Upper lobe of left lung (tissue), 6 donors: ENCODE data around the gene SCAMP3. TPM values are rescaled to one million over a fixed set of nuclear protein-coding genes. Genes with fewer than 3 reads are reported as not detected.

ENCODE experiments used
- ATAC-seq, 2 donors: fragments of 200-7000 bp; cut with Tn5 transposase; one replicate each; pipeline ENCODE4 v1.9.1; 2022; ENCODE audit warnings: mild to moderate bottlenecking in 2 of 2, moderate library complexity in 2 of 2; ENCODE audit not compliant: low FRiP score in 2 of 2
- DNase-seq, 2 donors: peaks; one replicate each; pipeline ENCODE4 v3.0.0-alpha.2; 2019 to 2020
- H3K27ac ChIP-seq, 4 donors: fragments of 200-600 bp; sonication (generic); one replicate each; pipeline ENCODE4 v1.5.1; 2016 to 2019
- H3K27me3 ChIP-seq, 4 donors: fragments of 200-600 bp; sonication (generic); one replicate each; pipeline ENCODE4 v1.5.1; 2017 to 2019
- H3K36me3 ChIP-seq, 4 donors: fragments of 200-600 bp; sonication (generic); one replicate each; pipeline ENCODE4 v1.5.1; 2016 to 2019
- H3K4me1 ChIP-seq, 4 donors: fragments of 200-600 bp; sonication (generic); one replicate each; pipeline ENCODE4 v1.5.1; 2018 to 2019
- H3K4me3 ChIP-seq, 4 donors: fragments of 200-600 bp; sonication (generic); one replicate each; pipeline ENCODE4 v1.5.1; 2017 to 2019; ENCODE audit warnings: mild to moderate bottlenecking in 2 of 4, moderate library complexity in 1 of 4
- H3K9me3 ChIP-seq, 4 donors: fragments of 200-600 bp; sonication (generic); one replicate each; pipeline ENCODE4 v1.5.1; 2018 to 2019
- CTCF ChIP-seq, 6 experiments: fragments of 450-650 bp in 4 of 6; fragments of 200-600 bp in 2 of 6; sonication (generic) in 2 of 6; IDR thresholded peaks; one replicate each; pipeline ENCODE4 v1.5.1; 2016 to 2019; ENCODE audit warnings: antibody characterized with exemption in 6 of 6
- POLR2A ChIP-seq, 4 donors: fragments of 450-650 bp; IDR thresholded peaks; one replicate each; pipeline ENCODE4 v1.5.1; 2016 to 2017; ENCODE audit warnings: antibody characterized with exemption in 4 of 4, mild to moderate bottlenecking in 2 of 4
- POLR2AphosphoS5 ChIP-seq, 2 donors: sonication (generic); formaldehyde crosslinking; IDR thresholded peaks; one replicate each; pipeline ENCODE4 v1.5.1; 2017; ENCODE audit warnings: antibody characterized with exemption in 2 of 2
- WGBS, 2 donors: methylation state at CpG; one replicate each; pipeline ENCODE4 v1.1.5; 2017 to 2018; 5-methylcytosine and 5-hydroxymethylcytosine counted together
- total RNA-seq, 6 donors: library from RNA; depleted of rRNA in 4 of 6; stranded (reverse); fragments of >200 nt in 4 of 6; gene quantifications; one replicate each; pipeline versions ENCODE4 v1.1.0 to v1.2.1, GENCODE V29; 2016 to 2021
- donor health status: DM: no; HTN: no; CAD: no; lungs with moderate emphysema.
- donor health status: DM: no; HTN: yes; CAD: no; lungs with severe emphysema.

SCAMP3 gene
- total RNA-seq, 6 donors from 2014 or later: 61.5 to 96.1 (median 70.4) TPM

DNA sequence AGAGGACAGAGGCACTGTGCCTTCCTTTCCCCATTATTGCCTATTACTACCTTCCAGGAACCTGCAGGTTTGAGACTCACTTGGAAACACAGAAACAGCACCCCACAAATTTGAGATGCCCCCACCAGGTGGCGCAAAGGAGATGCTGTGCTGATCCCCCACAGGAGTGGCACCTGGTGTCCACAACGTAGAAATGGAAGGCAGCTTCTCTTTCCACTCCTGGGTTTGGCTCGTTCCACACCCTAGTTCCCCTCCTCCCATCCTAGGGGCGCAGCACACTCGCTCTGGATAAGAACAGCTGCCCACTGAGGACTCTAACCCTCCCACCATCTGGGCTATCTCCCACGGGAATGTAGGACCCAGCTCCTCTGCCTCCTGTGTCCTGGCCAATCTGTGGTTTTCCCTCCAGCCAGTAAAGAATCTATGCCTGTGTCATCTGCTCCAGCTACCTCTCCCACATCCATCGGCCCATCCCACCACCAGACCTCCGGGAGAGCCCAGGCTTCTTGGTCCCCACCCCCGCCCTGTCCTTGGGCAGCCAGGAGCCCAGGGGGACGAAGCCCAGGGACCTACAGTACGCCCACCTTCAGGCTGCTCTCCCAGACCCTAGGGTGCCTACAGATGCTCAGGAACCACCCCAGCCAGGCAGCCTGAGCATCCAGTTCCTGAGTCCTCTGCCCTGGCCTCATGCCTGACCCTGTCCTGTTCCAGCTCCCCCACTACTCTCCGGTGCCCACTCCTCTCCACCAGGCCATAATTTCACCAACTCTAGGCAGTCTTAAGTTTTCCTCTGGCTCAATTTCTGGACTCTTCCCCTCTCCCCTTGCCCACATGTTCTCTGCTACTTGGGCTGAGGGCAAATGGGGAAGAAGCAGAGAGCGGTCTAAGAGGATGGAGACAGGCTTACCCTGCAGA, 55.0 kb downstream of the SCAMP3 start:
- DNase-seq: peak; percentile 36 to 90
- Histone ChIP-seq H3K4me3 (peak overlapping the region in 3 of 4 donors; percentile 70 to 88 (median 79)), H3K4me1 (peaks cover 26 to 32% (median 27%) of the 10 kb centered on the region in 4 donors), H3K27ac (peak overlapping the region; percentile 97 to 100 (median 98)), H3K36me3 (peaks cover 0 to 9% (median 2%) of the 10 kb centered on the region in 4 donors), H3K9me3 (no peaks in the 10 kb centered on the region), H3K27me3 (no peaks in the 10 kb centered on the region)
- TF ChIP-seq POLR2AphosphoS5 (IDR thresholded peaks at IDR 0.05): peak in 1 of 2 donors; percentile 9
- peak; percentile 62 to 90 (median 84) for TF ChIP-seq CTCF (IDR thresholded peaks at IDR 0.05)
- TF ChIP-seq POLR2A (IDR thresholded peaks at IDR 0.05): no peak
- WGBS, 2 donors: 34 to 35% methylated on average over 13 of the region's 13 CpGs
- peak; percentile 51 to 66 for ATAC-seq

Other genes starting within 250 kb of the SCAMP3 start
- gene DCST2, start 228.6 kb downstream of the SCAMP3 start, total RNA-seq: 1 to 10 TPM in 4 of 6 donors, under 1 TPM in 2; 0.49 to 2.1 (median 1.1) TPM
- under 1 TPM in 1 of 6 donors, not detected in 5; 0.89 TPM for gene DCST1, start 228.5 kb downstream of the SCAMP3 start, total RNA-seq
- gene ADAM15, start 211.0 kb downstream of the SCAMP3 start, total RNA-seq: 100 to 1,000 TPM in 4 of 6 donors, 10 to 100 TPM in 2; 52.1 to 246 (median 106) TPM
- gene EFNA4, start 198.6 kb downstream of the SCAMP3 start, total RNA-seq: 1 to 10 TPM; 2.8 to 8.1 (median 7.0) TPM
- 1 to 10 TPM in 4 of 6 donors, under 1 TPM in 2; 0.33 to 2.1 (median 1.4) TPM for gene EFNA3, start 183.5 kb downstream of the SCAMP3 start, total RNA-seq
- gene EFNA1, start 134.5 kb downstream of the SCAMP3 start, total RNA-seq: 100 to 1,000 TPM; 131 to 226 (median 164) TPM
- 10 to 100 TPM; 19.9 to 49.9 (median 42.7) TPM for gene SLC50A1, start 126.5 kb downstream of the SCAMP3 start, total RNA-seq
- 100 to 1,000 TPM in 2 of 6 donors, 10 to 100 TPM in 3, not detected in 1; 25.1 to 112 (median 67.5) TPM for gene DPM3, start 121.8 kb downstream of the SCAMP3 start, total RNA-seq
- gene KRTCAP2, start 89.1 kb downstream of the SCAMP3 start, total RNA-seq: 100 to 1,000 TPM in 4 of 6 donors, 10 to 100 TPM in 2; 47.1 to 166 (median 131) TPM
- under 1 TPM in 3 of 6 donors, not detected in 3; 0.30 to 0.64 (median 0.57) TPM for gene TRIM46, start 88.5 kb downstream of the SCAMP3 start, total RNA-seq
- gene THBS3, start 54.5 kb downstream of the SCAMP3 start, total RNA-seq: 10 to 100 TPM; 18.3 to 97.4 (median 27.6) TPM
- gene MTX1, start 53.7 kb downstream of the SCAMP3 start, total RNA-seq: 10 to 100 TPM; 23.0 to 68.4 (median 37.4) TPM
- 10 to 100 TPM in 5 of 6 donors, 1 to 10 TPM in 1; 9.3 to 30.3 (median 20.6) TPM for gene ENTREP3, start 6.9 kb downstream of the SCAMP3 start, total RNA-seq
- gene CLK2, start 11.1 kb upstream of the SCAMP3 start, total RNA-seq: 10 to 100 TPM; 32.7 to 92.2 (median 48.1) TPM
- gene HCN3, start 15.1 kb upstream of the SCAMP3 start, total RNA-seq: 1 to 10 TPM; 1.1 to 6.3 (median 2.6) TPM
- gene PKLR, start 39.1 kb upstream of the SCAMP3 start, total RNA-seq: under 1 TPM in 2 of 6 donors, not detected in 4; 0.14 to 0.17 TPM
- 100 to 1,000 TPM; 129 to 256 (median 179) TPM for gene FDPS, start 46.5 kb upstream of the SCAMP3 start, total RNA-seq
- gene RUSC1, start 58.5 kb upstream of the SCAMP3 start, total RNA-seq: 10 to 100 TPM; 21.4 to 41.9 (median 31.2) TPM